Embryonic facial prominence (tissue), 1 donor: Measurements from ENCODE around the gene LRRC3B.

Experiments
- DNase-seq: peaks from one replicate; pipeline ENCODE4 v3.0.0-alpha.2; 2016; ENCODE audit errors: extremely low spot score

LRRC3B gene

GRCh38 chr3:26630669-26631389 is 8.3 kb downstream of the LRRC3B start:
- DNase-seq: no peak

- DNase-seq: no peak
These were observed 8.8 kb downstream of the LRRC3B start for GRCh38 chr3:26631390-26631738.

GRCh38 chr3:26634601-26635000 is 12.0 kb downstream of the LRRC3B start:
- no peak for DNase-seq

GRCh38 chr3:26636096-26636727 is 13.6 kb downstream of the LRRC3B start:
- DNase-seq: no peak

GRCh38 chr3:26637698-26638097 is 15.1 kb downstream of the LRRC3B start:
- no peak for DNase-seq

- no peak for DNase-seq
These were observed 15.5 kb downstream of the LRRC3B start for GRCh38 chr3:26638113-26638512.

GRCh38 chr3:26639339-26639738 is 16.8 kb downstream of the LRRC3B start:
- DNase-seq: no peak

GRCh38 chr3:26647078-26647477 is 24.5 kb downstream of the LRRC3B start:
- DNase-seq: no peak

- no peak for DNase-seq
These were observed 25.9 kb downstream of the LRRC3B start for GRCh38 chr3:26648461-26648860.

GRCh38 chr3:26652164-26652563 is 29.6 kb downstream of the LRRC3B start:
- DNase-seq: no peak

GRCh38 chr3:26653811-26654425 is 31.3 kb downstream of the LRRC3B start:
- no peak for DNase-seq

- no peak for DNase-seq
These were observed 32.7 kb downstream of the LRRC3B start for GRCh38 chr3:26655231-26655630.

GRCh38 chr3:26657348-26657976 is 34.9 kb downstream of the LRRC3B start:
- DNase-seq: no peak

- no peak for DNase-seq
These were observed 45.6 kb downstream of the LRRC3B start for GRCh38 chr3:26668171-26668570.

GRCh38 chr3:26668696-26669095 is 46.1 kb downstream of the LRRC3B start:
- DNase-seq: no peak

GRCh38 chr3:26675336-26675735 is 52.8 kb downstream of the LRRC3B start:
- DNase-seq: no peak

GRCh38 chr3:26681632-26682031 is 59.1 kb downstream of the LRRC3B start:
- DNase-seq: no peak

- DNase-seq: no peak
These were observed 59.8 kb downstream of the LRRC3B start for GRCh38 chr3:26682406-26682805.

- no peak for DNase-seq
These were observed 61.3 kb downstream of the LRRC3B start for GRCh38 chr3:26683902-26684301.

GRCh38 chr3:26687466-26687865 is 64.9 kb downstream of the LRRC3B start:
- DNase-seq: no peak

GRCh38 chr3:26699553-26699952 is 77.0 kb downstream of the LRRC3B start:
- no peak for DNase-seq

GRCh38 chr3:26703519-26703918 is 80.9 kb downstream of the LRRC3B start:
- DNase-seq: no peak

GRCh38 chr3:26704736-26705135 is 82.2 kb downstream of the LRRC3B start:
- DNase-seq: no peak
